A673 (cell line): Measurements from ENCODE around the gene NFATC2. TPM values are rescaled to one million over a fixed set of nuclear protein-coding genes. Genes with fewer than 3 reads are reported as not detected.

Source experiments
- BruUV-seq: library from RNA; stranded (reverse); fragments of 400-500 nt; replicated peaks from 2 replicates; lab custom pipeline; 2021; lab: Mats Ljungman, UMichigan
- CTCF ChIA-PET: fragments of 300-600 bp; sonication (Branson Sonifier 250); formaldehyde crosslinking; loops from one replicate; lab custom pipeline; 2022; ENCODE audit warnings: antibody characterized with exemption; lab: Charles Lee
- POLR2A ChIA-PET: fragments of 300-600 bp; sonication (Branson Sonifier 250); formaldehyde crosslinking; loops from one replicate; lab custom pipeline; 2022; ENCODE audit warnings: antibody characterized with exemption; ENCODE audit not compliant: low non-redundant PET; lab: Charles Lee
- DNase-seq: peaks from one replicate; pipeline ENCODE4 v3.0.0-alpha.2; 2015; ENCODE audit warnings: low spot score
- H3K27ac ChIP-seq: fragments of 200-600 bp; sonication (generic); 2 replicates; pipeline ENCODE4 v1.5.1; 2016; ENCODE audit warnings: mixed run types, low read depth, mild to moderate bottlenecking, mixed read lengths, antibody characterized with exemption, low read length; ENCODE audit not compliant: poor library complexity, severe bottlenecking
- H3K27me3 ChIP-seq: fragments of 200-600 bp; sonication (generic); replicated peaks from 2 replicates; pipeline ENCODE4 v1.6.1; 2017; ENCODE audit warnings: mixed run types, low read depth, mild to moderate bottlenecking, mixed read lengths, antibody characterized with exemption, low read length; ENCODE audit not compliant: insufficient read depth, poor library complexity
- H3K36me3 ChIP-seq: fragments of 200-600 bp; sonication (generic); 2 replicates; pipeline ENCODE4 v1.6.1; 2016; ENCODE audit warnings: mixed run types, mild to moderate bottlenecking, mixed read lengths, antibody characterized with exemption, low read length; ENCODE audit not compliant: insufficient read depth, poor library complexity, severe bottlenecking
- H3K4me1 ChIP-seq: fragments of 200-600 bp; sonication (generic); 2 replicates; pipeline ENCODE4 v1.6.1; 2017; ENCODE audit warnings: mixed run types, mild to moderate bottlenecking, mixed read lengths, antibody characterized with exemption, low read length; ENCODE audit not compliant: insufficient read depth, poor library complexity, severe bottlenecking
- H3K4me3 ChIP-seq: fragments of 200-600 bp; sonication (generic); 2 replicates; pipeline ENCODE4 v1.5.1; 2016; ENCODE audit warnings: low read depth, mixed run types, mild to moderate bottlenecking, mixed read lengths, low read length; ENCODE audit not compliant: poor library complexity, severe bottlenecking
- H3K9me3 ChIP-seq: fragments of 200-600 bp; sonication (generic); 2 replicates; pipeline ENCODE4 v1.6.1; 2016; ENCODE audit warnings: mixed run types, low read depth, mild to moderate bottlenecking, mixed read lengths, antibody characterized with exemption, low read length; ENCODE audit not compliant: poor library complexity, severe bottlenecking
- EZH2 ChIP-seq: fragments of 200-600 bp; sonication (generic); IDR thresholded peaks from 2 replicates; pipeline ENCODE4 v1.6.1; 2017; ENCODE audit warnings: borderline replicate concordance, low read depth, mild to moderate bottlenecking, mixed read lengths, antibody characterized with exemption, low read length; ENCODE audit not compliant: poor library complexity, severe bottlenecking
- intact Hi-C: fragments of 100-400 bp; cut with micrococcal nuclease; formaldehyde crosslinking; loops from one replicate; pipeline ENCODE4 v1.10.0; 2022; ENCODE audit not compliant: unreplicated experiment
- microRNA-seq: library from miRNA; unstranded; fragments of <30 nt; microRNA quantifications from one replicate; pipeline ENCODE4 v1.2.0, GENCODE V29; 2021
- total RNA-seq: library from RNA; stranded (reverse); gene quantifications from 2 replicates; pipeline ENCODE4 v1.2.3, GENCODE V29; 2021
- TF ChIP-seq, protein P1 (sequence below): fragments of 300-800, 200-600 bp; sonication (generic); conservative IDR thresholded peaks from 2 replicates; pipeline ENCODE4 v1.5.1; 2017; ENCODE audit warnings: low read depth, mild to moderate bottlenecking, antibody characterized with exemption, low read length, moderate library complexity, mixed read lengths

Gene NFATC2
- total RNA-seq, 1 experiment from 2014 or later: 0.64 TPM

DNA sequence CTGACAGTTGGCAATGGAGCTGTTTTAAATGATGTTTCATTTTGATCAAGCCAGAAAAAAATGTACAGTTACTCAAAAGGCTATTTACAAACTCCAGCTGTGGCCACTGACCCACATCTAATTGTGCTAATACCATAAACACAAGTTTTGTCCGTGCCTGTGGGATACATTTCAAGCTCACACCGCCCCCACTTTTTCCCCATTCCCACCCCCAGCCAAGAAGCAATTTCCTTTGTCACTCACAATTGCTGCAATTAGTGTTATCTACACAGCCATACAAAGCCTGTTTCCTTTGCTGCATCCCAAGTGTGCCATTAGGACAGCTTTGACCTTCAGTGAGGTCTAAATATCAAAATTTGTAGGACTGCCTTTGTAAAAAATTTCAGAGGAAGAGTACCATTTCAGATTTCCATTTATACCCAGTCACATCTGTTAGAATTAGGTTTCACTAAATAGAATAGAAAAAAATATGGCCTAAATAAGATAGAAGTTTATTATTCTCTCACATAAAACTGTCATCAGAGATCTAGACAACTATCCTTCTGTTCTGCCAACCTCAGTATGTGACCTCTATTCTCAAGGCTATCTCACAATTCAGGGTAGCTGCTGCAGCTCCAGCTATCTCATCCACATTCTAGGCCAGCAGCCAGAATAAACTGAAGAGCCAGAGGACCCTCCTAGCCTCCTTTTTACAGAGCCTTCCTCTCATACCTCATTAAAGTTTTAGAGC, 202.6 kb downstream of the NFATC2 start:
- DNase-seq: peak; percentile 30
- ChIA-PET POLR2A (no interaction called here), CTCF (interaction anchor here (0.7 to 1.0 kb wide), 2 partner anchors 14 to 352 kb away, joined by 3 to 4 read pairs; no protein-coding TSS in a partner anchor)
- Histone ChIP-seq H3K4me1 (no peaks in the 10 kb centered on the region), H3K27me3 (no peaks in the 10 kb centered on the region), H3K9me3 (no peaks in the 10 kb centered on the region), H3K4me3 (no peak overlapping the region), H3K27ac (no peak overlapping the region), H3K36me3 (no peaks in the 10 kb centered on the region)
- no TSS peak for BruUV-seq
- intact Hi-C loops: no loop called here
- no peak for TF ChIP-seq EZH2
- TF ChIP-seq, protein P1, sequence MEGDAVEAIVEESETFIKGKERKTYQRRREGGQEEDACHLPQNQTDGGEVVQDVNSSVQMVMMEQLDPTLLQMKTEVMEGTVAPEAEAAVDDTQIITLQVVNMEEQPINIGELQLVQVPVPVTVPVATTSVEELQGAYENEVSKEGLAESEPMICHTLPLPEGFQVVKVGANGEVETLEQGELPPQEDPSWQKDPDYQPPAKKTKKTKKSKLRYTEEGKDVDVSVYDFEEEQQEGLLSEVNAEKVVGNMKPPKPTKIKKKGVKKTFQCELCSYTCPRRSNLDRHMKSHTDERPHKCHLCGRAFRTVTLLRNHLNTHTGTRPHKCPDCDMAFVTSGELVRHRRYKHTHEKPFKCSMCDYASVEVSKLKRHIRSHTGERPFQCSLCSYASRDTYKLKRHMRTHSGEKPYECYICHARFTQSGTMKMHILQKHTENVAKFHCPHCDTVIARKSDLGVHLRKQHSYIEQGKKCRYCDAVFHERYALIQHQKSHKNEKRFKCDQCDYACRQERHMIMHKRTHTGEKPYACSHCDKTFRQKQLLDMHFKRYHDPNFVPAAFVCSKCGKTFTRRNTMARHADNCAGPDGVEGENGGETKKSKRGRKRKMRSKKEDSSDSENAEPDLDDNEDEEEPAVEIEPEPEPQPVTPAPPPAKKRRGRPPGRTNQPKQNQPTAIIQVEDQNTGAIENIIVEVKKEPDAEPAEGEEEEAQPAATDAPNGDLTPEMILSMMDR: no peak

DNA sequence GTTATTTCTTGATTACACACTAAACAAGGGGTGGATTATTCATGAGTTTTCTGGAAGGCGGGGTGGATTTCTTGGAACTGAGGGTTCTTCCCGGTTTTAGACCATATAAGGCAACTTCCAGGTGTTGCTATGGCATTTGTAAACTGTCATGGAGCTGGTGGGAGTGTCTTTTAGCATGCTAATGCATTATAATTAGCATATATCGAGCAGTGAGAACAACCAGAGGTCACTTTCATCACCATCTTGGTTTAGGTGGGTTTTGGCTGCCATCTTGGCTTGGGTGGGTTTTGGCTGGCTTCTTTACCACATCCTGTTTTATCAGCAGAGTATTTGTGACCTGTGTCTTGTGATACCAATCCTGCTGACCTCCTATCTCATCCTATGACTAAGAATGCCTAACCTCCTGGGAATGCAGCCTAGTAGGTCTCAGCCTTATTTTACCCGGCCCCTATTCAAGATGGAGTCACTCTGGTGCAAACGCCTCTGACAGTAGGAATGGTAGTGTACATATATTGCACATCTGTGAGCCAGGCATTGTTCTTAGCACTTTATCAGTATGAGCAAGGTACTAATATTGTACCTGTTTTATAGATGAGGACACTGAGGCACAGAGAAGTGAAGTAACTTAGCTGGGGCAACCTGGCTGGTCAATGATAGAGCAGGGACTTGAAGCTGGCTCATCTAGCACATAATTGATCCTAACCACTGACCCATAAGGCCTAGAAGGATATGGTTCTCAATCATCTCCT, 203.7 kb downstream of the NFATC2 start:
- H3K36me3 ChIP-seq: no peaks in the 10 kb centered on the region
- no peaks in the 10 kb centered on the region for H3K9me3 ChIP-seq
- POLR2A ChIA-PET: no interaction called here
- no TSS peak for BruUV-seq
- intact Hi-C loops: no loop called here
- H3K4me1 ChIP-seq: no peaks in the 10 kb centered on the region
- DNase-seq: no peak
- TF ChIP-seq, protein P1: no peak
- no peak for TF ChIP-seq EZH2
- H3K27ac ChIP-seq: no peak overlapping the region
- CTCF ChIA-PET: interaction anchor here (0.7 to 1.0 kb wide), 2 partner anchors 13 to 351 kb away, joined by 3 to 4 read pairs; no protein-coding TSS in a partner anchor
- no peaks in the 10 kb centered on the region for H3K27me3 ChIP-seq
- H3K4me3 ChIP-seq: no peak overlapping the region

DNA sequence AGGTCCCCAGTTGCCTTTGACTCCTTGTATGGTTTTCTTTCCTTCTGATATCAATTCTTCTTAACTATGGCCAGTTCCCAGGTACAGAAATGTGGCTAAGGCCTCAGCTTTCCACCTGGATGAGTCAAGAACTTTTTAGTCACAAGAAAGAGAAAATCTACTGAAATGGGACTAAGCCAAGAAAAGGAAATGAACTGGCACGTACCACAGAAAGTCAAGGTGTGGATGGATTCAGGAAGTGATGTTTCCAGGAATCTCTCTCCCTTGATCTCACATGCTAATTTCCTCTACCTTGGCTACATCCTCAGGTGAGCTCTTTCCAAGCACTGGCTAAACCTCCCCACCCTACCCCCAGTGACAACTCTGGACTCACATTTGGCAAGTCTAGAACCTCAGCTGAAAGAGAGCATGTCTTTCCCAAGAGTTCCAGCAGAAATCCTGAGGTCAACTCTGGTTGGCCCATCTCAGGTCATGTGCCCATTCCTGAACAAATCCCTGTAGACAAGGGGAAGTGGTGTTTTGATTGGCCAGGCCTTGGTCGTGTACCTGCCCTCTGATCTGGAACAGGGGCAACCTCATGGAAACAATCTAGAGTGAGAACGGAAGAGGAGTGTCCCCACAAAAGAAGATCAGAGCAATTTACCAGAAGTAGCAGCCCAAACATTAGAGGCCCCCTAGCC, 205.3 kb downstream of the NFATC2 start:
- ChIA-PET POLR2A (no interaction called here), CTCF (no interaction called here)
- H3K4me3 ChIP-seq: no peak overlapping the region
- H3K36me3 ChIP-seq: no peaks in the 10 kb centered on the region
- TF ChIP-seq EZH2: no peak
- TF ChIP-seq, protein P1: no peak
- no peaks in the 10 kb centered on the region for H3K9me3 ChIP-seq
- BruUV-seq: no TSS peak
- no peaks in the 10 kb centered on the region for H3K27me3 ChIP-seq
- intact Hi-C loops: no loop called here
- H3K27ac ChIP-seq: no peak overlapping the region
- no peak for DNase-seq
- no peaks in the 10 kb centered on the region for H3K4me1 ChIP-seq

Small RNA genes lying within 50 kb of the gene (microRNA-seq; reads per million reads assigned to microRNA genes)
- not detected for gene MIR3194

Other genes with a start within 250 kb of the NFATC2 start
- 31.2 and 34.8 TPM in 2 replicates for gene ATP9A, start 225.7 kb upstream of the NFATC2 start, total RNA-seq